Urinary bladder (tissue), 4 donors: Measurements from ENCODE around the gene PLEKHB1. TPM values are rescaled to one million over a fixed set of nuclear protein-coding genes. Genes with fewer than 3 reads are reported as not detected.

Experiments used
- DNase-seq: peaks from one replicate; pipeline ENCODE4 v3.0.0-alpha.2; 2015; ENCODE audit errors: extremely low spot score
- H3K27ac ChIP-seq: one replicate; pipeline ENCODE4 v1.5.1; 2013; ENCODE audit warnings: low read depth, mild to moderate bottlenecking, moderate library complexity
- H3K36me3 ChIP-seq: one replicate; pipeline ENCODE4 v1.6.1; 2013; ENCODE audit warnings: mild to moderate bottlenecking, moderate library complexity; ENCODE audit not compliant: insufficient read depth
- H3K4me1 ChIP-seq: one replicate; pipeline ENCODE4 v1.6.1; 2013; ENCODE audit warnings: mild to moderate bottlenecking, moderate library complexity; ENCODE audit not compliant: insufficient read depth
- H3K4me3 ChIP-seq: one replicate; pipeline ENCODE4 v1.5.1; 2013; ENCODE audit warnings: low read depth, low read length
- WGBS: extraction: QIAGEN DNeasy Blood & Tissue Kit; methylation state at CpG from one replicate; pipeline ENCODE4 v1.1.7; 2013; 5-methylcytosine and 5-hydroxymethylcytosine counted together
- polyA plus RNA-seq: library from polyadenylated mRNA; stranded (reverse); fragments of 200-250 nt; gene quantifications from one replicate; pipeline ENCODE4 v1.2.3, GENCODE V29; 2013
- total RNA-seq: library from RNA; depleted of rRNA; stranded (reverse); fragments of >200 nt; gene quantifications from one replicate; pipeline ENCODE4 v1.2.3, GENCODE V29; 2014
- donor health status: healthy with polysubstance abuse.
- donor health status: healthy.

The PLEKHB1 gene
- total and polyA plus RNA-seq, 2 donors: 1.0 to 3.8 TPM

DNA sequence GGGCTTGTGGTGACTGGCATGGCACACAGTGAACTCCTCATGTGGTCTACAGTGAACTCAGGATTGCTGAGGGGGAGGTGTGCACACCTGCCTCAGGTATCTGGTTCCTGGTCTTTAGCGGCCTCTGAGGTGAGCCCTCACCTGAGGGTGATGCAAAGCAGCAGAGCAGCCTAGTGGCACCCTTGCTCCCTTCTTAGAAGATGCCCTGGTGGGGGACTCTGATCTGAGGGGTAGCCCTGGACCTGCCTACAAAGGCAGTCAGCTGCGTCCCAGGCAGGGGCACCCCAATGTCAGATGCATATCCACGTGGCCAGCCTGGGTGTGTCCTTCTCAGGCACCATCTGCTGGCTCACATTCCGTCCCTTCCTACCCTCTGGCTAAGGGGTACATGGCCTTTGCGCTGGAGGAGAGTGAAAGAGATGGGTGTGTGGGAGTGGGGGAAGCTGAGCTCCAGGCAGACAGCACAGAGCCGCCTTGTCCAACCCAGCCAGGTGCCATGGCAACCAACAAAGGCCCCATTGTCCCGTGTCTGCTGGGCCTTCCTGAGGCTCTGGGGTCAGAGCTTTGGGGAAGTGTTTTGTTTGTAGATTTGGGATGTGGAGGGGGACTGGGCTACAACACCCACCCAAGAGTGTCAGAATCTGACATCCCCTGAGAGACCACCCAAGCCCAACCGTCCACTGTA, 5.8 kb downstream of the PLEKHB1 start:
- Histone ChIP-seq H3K4me3 (no peak overlapping the region), H3K27ac (no peak overlapping the region), H3K36me3 (no peaks in the 10 kb centered on the region), H3K4me1 (peaks cover 2% of the 10 kb centered on the region)
- no peak for DNase-seq
- 59% methylated on average over 8 of the region's 8 CpGs for WGBS

GRCh38 chr11:73652856-73653559, 6.6 kb downstream of the PLEKHB1 start:
- DNase-seq: no peak
- no peaks in the 10 kb centered on the region for H3K36me3 ChIP-seq
- no peaks in the 10 kb centered on the region for H3K4me1 ChIP-seq
- 89% methylated on average over 6 of the region's 6 CpGs for WGBS
- H3K4me3 ChIP-seq: no peak overlapping the region
- no peak overlapping the region for H3K27ac ChIP-seq

DNA sequence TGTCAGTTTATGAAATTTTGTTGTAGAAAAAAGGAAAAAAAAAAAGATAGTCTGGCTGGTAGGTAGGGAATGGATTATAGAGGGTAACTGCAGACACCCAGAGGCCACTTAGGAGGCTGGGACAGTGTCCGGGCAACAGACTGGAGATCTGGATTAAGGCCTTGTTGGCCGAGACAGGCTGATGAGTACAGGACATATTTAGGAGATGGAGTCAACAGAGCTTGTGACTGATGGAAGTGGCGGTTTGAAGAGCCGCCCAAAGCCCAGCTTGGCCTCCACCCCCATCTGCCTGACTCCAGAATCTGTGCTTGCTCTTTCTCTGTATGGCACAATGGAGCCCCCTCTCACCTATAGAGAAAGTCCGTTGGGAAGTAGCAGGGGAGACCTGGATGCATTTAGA, 7.6 kb downstream of the PLEKHB1 start:
- Histone ChIP-seq H3K4me3 (no peak overlapping the region), H3K4me1 (no peaks in the 10 kb centered on the region), H3K27ac (no peak overlapping the region), H3K36me3 (no peaks in the 10 kb centered on the region)
- DNase-seq: no peak
- 94% methylated on average over 5 of the region's 5 CpGs for WGBS

DNA sequence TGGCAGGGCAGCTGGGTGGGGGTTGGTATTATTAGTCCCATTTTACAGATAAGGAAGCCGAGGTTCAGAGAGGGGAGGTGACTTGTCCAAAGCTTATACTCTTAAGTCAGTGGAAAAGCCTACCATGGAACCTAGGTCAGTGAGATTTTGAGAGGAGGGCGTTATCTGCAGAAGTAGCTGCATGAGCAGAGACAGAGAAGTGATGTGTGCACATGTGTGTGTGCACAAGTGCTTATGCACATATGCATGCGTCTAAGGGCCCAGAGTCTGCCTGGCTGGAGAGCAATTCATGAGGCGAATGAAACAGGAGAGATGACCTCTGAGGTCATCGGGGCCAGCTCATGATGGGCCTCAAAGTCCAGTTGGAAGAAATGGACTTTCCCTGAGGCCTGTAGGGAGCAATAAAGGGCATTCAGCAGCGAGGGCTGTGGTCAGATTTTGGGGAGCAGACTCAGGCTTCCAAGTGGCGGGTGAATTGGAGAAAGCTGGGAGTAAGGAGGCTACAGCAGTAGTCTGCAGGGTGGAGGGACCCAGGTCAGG, 8.2 kb downstream of the PLEKHB1 start:
- Histone ChIP-seq H3K27ac (no peak overlapping the region), H3K36me3 (no peaks in the 10 kb centered on the region), H3K4me3 (no peak overlapping the region), H3K4me1 (no peaks in the 10 kb centered on the region)
- DNase-seq: no peak
- 89% methylated on average over 7 of the region's 7 CpGs for WGBS

DNA sequence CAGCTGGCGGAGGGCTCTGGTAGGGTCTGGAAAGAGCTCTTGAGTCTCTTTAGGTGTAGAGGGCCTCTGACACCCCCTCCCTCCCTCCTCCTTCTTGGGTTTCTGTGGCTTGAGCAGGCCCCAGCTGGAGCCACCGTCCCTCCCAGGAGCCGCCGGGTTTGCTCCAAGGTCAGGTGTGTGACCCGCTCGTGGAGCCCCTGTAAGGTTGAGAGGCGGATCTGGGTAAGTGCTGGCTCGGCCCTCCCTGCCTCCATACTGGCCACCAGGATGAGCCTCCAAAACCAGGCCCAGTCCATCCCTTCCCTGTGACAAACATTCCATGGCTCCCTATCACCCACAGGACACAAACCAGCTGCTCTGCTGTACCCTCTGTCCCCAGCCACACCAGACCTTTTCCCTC, 9.3 kb downstream of the PLEKHB1 start:
- Histone ChIP-seq H3K4me1 (no peaks in the 10 kb centered on the region), H3K36me3 (no peaks in the 10 kb centered on the region), H3K27ac (no peak overlapping the region), H3K4me3 (no peak overlapping the region)
- DNase-seq: no peak
- WGBS: 92% methylated on average over 8 of the region's 8 CpGs

GRCh38 chr11:73656985-73657384, 10.6 kb downstream of the PLEKHB1 start:
- no peak overlapping the region for H3K27ac ChIP-seq
- no peaks in the 10 kb centered on the region for H3K4me1 ChIP-seq
- no peak overlapping the region for H3K4me3 ChIP-seq
- no peak for DNase-seq
- H3K36me3 ChIP-seq: no peaks in the 10 kb centered on the region
- 74% methylated on average over 3 of the region's 3 CpGs for WGBS

DNA sequence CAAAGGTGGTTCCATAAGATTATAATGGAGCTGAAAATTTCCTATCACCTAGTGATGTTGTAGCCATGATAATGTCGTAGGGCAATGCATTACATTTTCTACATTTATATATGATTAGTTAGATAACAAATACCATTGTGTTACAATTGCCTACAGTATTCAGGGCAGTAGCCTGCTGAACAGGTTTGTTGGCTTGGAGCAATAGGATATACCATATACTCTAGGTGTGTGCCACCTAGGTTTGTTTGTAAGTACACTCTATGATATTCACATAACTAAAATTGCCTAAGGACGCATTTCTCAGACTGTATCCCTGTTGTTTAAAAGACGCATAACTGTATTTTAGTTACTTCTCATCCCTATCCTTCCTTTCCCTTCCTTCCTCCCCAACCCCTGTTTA, 13.6 kb downstream of the PLEKHB1 start:
- WGBS: 90% methylated on average over 3 of the region's 3 CpGs
- DNase-seq: no peak

DNA sequence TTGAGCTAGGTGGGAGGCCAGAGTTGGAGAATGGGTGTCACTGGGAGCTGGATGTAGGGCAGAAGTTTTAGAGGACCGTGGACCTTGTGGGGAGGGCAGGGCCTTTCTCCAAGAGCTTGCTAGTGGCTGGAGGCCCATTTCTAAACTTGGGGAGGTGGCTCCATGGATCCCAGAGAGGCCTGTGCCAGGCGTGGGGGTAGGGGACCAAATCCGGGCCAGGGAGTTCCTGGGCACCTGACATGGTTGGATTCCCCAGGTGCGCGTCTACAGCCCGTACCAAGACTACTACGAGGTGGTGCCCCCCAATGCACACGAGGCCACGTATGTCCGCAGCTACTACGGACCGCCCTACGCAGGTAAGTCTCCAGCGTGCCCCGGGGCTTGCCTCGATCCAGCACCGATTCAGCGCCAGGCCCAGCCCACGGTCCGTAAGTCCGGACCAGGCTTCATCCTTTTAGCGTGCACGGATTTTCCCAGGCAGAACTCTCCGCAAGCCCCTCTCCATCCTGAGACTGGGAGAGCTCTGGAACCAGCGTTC, 14.2 kb downstream of the PLEKHB1 start:
- 22% methylated on average over 25 of the region's 25 CpGs for WGBS
- no peak for DNase-seq
- Histone ChIP-seq H3K36me3 (no peaks in the 10 kb centered on the region), H3K4me3 (no peak overlapping the region), H3K4me1 (no peaks in the 10 kb centered on the region), H3K27ac (no peak overlapping the region)

More for the DNA sequence above, 13.6 kb downstream of the PLEKHB1 start:
- H3K4me3 ChIP-seq: no peak overlapping the region
- H3K36me3 ChIP-seq: no peaks in the 10 kb centered on the region
- H3K27ac ChIP-seq: no peak overlapping the region
- H3K4me1 ChIP-seq: no peaks in the 10 kb centered on the region

DNA sequence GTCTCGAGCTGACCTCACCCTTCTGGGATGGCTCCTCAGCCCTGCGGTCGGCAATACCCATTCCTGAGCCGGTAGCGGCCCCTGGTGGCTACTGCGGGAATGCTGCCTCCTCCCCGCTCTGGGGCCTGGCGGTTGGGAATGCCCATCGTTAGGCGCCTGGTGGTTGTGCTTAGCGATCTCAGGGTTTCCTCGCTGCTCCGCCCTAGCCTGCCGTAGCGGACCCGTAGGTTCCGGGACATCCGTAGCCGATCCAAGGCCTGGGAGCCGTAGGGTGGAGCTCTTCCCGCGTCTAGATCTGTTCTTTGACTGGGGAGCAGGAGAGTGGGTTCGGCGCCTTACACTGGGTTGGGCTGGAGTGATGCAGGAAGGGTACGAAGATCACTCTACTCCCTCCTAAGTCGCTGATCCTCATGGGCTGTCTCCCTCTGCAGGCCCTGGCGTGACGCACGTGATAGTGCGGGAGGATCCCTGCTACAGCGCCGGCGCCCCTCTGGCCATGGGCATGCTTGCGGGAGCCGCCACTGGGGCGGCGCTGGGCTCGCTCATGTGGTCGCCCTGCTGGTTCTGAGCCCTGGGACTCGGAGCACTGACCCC, 14.8 kb downstream of the PLEKHB1 start:
- no peak overlapping the region for H3K27ac ChIP-seq
- no peaks in the 10 kb centered on the region for H3K36me3 ChIP-seq
- no peaks in the 10 kb centered on the region for H3K4me1 ChIP-seq
- DNase-seq: peak; percentile 72
- H3K4me3 ChIP-seq: no peak overlapping the region
- 4% methylated on average over 40 of the region's 40 CpGs for WGBS

DNA sequence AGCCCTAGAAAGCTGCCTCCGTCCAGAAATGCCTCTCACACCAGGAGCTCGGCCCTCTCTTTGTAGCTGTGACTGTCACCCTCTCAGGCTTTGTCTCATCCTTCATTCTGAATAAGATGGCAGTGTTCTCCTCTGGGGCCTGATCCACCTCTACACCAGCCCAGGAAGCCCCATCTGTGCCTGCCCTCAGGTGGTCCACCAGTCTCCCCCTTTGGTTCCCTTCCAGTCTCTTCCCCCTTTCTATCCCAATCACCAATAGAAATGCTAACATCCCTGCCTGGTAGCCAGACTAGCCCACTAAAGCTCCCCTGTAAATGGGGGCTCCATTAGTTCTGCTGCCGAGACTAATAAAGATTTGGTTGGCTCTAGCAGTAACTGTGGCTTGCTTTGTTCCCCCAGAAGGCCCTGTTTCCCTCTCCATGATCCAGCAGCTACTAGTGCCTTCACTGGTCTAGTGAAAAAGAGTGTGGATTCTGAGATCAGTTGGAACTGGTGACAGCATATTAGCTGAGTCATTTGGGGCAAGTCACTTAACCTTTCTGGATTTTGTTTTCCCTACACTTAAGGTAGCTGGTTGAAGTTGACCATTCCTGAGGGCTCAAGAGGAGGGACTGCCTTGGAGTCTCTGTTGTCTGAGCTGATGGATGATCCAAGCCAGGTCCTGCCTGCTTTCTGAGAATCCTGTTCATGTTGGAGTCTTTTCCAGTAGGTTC, 16.2 kb downstream of the PLEKHB1 start:
- DNase-seq: no peak
- Histone ChIP-seq H3K4me3 (no peak overlapping the region), H3K36me3 (no peaks in the 10 kb centered on the region), H3K4me1 (no peaks in the 10 kb centered on the region), H3K27ac (no peak overlapping the region)
- 92% methylated on average over 3 of the region's 3 CpGs for WGBS

DNA sequence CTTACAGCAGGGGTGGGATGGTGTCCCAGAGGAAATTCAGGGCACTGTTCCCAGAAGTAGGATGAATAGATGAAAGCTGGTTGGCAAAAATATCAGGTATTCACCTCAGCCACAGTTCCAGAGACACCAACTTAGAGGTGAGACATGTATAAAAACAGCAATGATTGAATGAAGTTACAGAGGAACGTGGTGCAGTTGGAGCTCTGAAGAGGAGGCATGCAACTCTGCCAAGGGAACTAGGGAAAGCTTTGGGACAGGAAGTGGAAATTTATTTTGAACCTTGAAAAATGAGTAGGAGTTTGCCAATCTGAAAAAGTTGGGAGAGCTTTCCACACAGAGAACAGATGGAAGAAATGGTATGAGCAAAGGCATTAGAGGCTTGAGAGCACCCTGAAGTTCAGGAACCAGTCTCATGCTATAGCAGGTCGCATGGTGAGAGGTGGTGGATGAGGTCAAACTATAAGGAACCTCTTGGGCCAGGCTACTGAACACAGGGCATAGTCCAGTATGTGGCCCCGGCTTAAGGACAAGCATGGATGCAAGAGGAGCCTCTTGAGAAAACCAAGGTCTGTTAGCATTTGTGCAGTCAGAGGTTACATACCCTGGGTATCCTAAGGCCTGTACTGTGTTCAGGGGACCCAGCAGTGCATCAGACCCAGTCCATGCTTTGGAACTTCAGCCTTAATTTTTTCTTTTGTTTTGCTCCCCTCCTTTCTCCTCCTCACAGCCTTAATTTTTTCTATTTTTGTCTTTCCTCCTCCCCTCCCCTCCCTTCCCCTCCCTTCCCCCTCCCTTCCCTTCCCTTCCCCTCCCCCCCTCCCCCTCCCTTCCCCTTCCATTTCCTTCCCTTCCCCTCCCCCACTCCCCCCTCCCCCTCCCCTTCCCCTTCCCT, 17.5 kb downstream of the PLEKHB1 start:
- 78% methylated on average over 3 of the region's 3 CpGs for WGBS
- no peak overlapping the region for H3K4me3 ChIP-seq
- H3K36me3 ChIP-seq: no peaks in the 10 kb centered on the region
- no peak for DNase-seq
- no peak overlapping the region for H3K27ac ChIP-seq
- H3K4me1 ChIP-seq: no peaks in the 10 kb centered on the region

- Histone ChIP-seq H3K36me3 (no peaks in the 10 kb centered on the region), H3K27ac (no peak overlapping the region), H3K4me1 (no peaks in the 10 kb centered on the region), H3K4me3 (no peak overlapping the region)
- no peak for DNase-seq
These were observed 18.5 kb downstream of the PLEKHB1 start for GRCh38 chr11:73664877-73665276.

DNA sequence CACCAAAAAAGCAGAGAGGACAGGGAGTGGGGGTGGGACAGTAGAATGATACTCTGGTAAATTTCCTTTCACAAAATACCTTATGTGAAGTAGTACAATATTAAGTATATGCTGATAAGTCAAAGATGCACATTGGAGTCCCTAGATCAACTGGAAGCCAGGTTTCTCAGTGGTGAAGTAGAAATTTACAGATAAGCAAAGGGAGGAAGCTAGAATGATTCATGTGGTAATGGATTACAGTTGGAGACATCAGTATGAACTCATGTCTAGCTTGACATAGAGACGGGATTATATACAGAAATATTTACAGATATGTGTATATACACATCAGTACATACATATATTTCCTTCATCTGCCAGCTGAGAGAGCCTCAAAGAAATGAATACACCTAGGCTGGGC, 21.5 kb downstream of the PLEKHB1 start:
- no peak for DNase-seq
- 66% methylated on average over 1 of the region's 1 CpG for WGBS

More for the DNA sequence above, 21.5 kb downstream of the PLEKHB1 start:
- H3K27ac ChIP-seq: no peak overlapping the region
- no peaks in the 10 kb centered on the region for H3K36me3 ChIP-seq
- H3K4me3 ChIP-seq: no peak overlapping the region
- H3K4me1 ChIP-seq: no peaks in the 10 kb centered on the region
